Measurements from ENCODE around the gene ANKMY1.

GRCh38 chr2:240446664-240447175 is 111.1 kb downstream of the ANKMY1 start:
- TF ChIP-seq CTCF (IDR thresholded peaks at IDR 0.05; ENCODE audit: poor library complexity) (no peak), EZH2 (IDR thresholded peaks at IDR 0.05; ENCODE audit: borderline replicate concordance) (no peak), EZH2phosphoT487 (IDR thresholded peaks at IDR 0.05; ENCODE audit: low read depth, severe bottlenecking, unreplicated experiment) (no peak)

Measured in hepatocyte (in vitro differentiated cells).